ENCODE results near the gene SEMA6A.

Gene SEMA6A

GRCh38 chr5:116542619-116543018 lies 32.0 kb downstream of the SEMA6A start:
- no peak for ATAC-seq
- TF ChIP-seq CSRNP3 (CRISPR knock-in tag; IDR thresholded peaks at IDR 0.05) (no peak), CSDC2 (CRISPR knock-in tag; IDR thresholded peaks at IDR 0.05) (no peak), PATZ1 (CRISPR knock-in tag; IDR thresholded peaks at IDR 0.05; ENCODE audit: borderline replicate concordance) (no peak), ZC3H10 (CRISPR knock-in tag; IDR thresholded peaks at IDR 0.05) (no peak), PPARA (CRISPR knock-in tag; IDR thresholded peaks at IDR 0.05; ENCODE audit: borderline replicate concordance) (no peak), POU6F1 (CRISPR knock-in tag; IDR thresholded peaks at IDR 0.05; ENCODE audit: borderline replicate concordance, low read depth) (no peak), SNAI2 (CRISPR knock-in tag; IDR thresholded peaks at IDR 0.05) (no peak), ARNTL (CRISPR knock-in tag; IDR thresholded peaks at IDR 0.05; ENCODE audit: borderline replicate concordance, low read depth) (no peak), TCF4 (CRISPR knock-in tag; IDR thresholded peaks at IDR 0.05; ENCODE audit: borderline replicate concordance) (no peak), ZNF70 (CRISPR knock-in tag; IDR thresholded peaks at IDR 0.05) (no peak)

- no peak for ATAC-seq
- TF ChIP-seq OSR1 (CRISPR knock-in tag; IDR thresholded peaks at IDR 0.05) = no peak
- TF ChIP-seq ISL1 (CRISPR knock-in tag; IDR thresholded peaks at IDR 0.05) = no peak
- TF ChIP-seq POU6F1 (CRISPR knock-in tag; IDR thresholded peaks at IDR 0.05; ENCODE audit: borderline replicate concordance, low read depth) = no peak
- TF ChIP-seq ZFP30 (CRISPR knock-in tag; IDR thresholded peaks at IDR 0.05) = no peak
- no peak for TF ChIP-seq PPARA (CRISPR knock-in tag; IDR thresholded peaks at IDR 0.05; ENCODE audit: borderline replicate concordance)
- no peak for TF ChIP-seq CSDC2 (CRISPR knock-in tag; IDR thresholded peaks at IDR 0.05)
- TF ChIP-seq ZNF8 (CRISPR knock-in tag; IDR thresholded peaks at IDR 0.05) = no peak
- TF ChIP-seq GLIS3 (CRISPR knock-in tag; IDR thresholded peaks at IDR 0.05) = no peak
- TF ChIP-seq PATZ1 (CRISPR knock-in tag; IDR thresholded peaks at IDR 0.05; ENCODE audit: borderline replicate concordance) = no peak
- TF ChIP-seq CSRNP3 (CRISPR knock-in tag; IDR thresholded peaks at IDR 0.05) = no peak
- TF ChIP-seq TSHZ2 (CRISPR knock-in tag; IDR thresholded peaks at IDR 0.05) = no peak
- TF ChIP-seq SNAI2 (CRISPR knock-in tag; IDR thresholded peaks at IDR 0.05) = no peak
- no peak for TF ChIP-seq CREB5 (CRISPR knock-in tag; IDR thresholded peaks at IDR 0.05; ENCODE audit: low read depth)
- no peak for TF ChIP-seq ZFP3 (CRISPR knock-in tag; IDR thresholded peaks at IDR 0.05)
- no peak for TF ChIP-seq TOX (CRISPR knock-in tag; IDR thresholded peaks at IDR 0.05; ENCODE audit: borderline replicate concordance)
- TF ChIP-seq ZNF70 (CRISPR knock-in tag; IDR thresholded peaks at IDR 0.05) = no peak
- TF ChIP-seq TCF4 (CRISPR knock-in tag; IDR thresholded peaks at IDR 0.05; ENCODE audit: borderline replicate concordance) = no peak
- TF ChIP-seq RARB (CRISPR knock-in tag; IDR thresholded peaks at IDR 0.05) = no peak
- TF ChIP-seq ARNTL (CRISPR knock-in tag; IDR thresholded peaks at IDR 0.05; ENCODE audit: borderline replicate concordance, low read depth) = no peak
Measured at GRCh38 chr5:116539222-116539621, 35.4 kb downstream of the SEMA6A start.
